NCI-H69 (cell line): Measurements from ENCODE around the gene ZNF605.
A peak's percentile ranks its signal among the peaks of the same experiment; 100 is the strongest.
"Not testable (repeated sequence)": the region's sequence is repeated elsewhere in the genome, so short reads cannot be mapped to it uniquely, and the experiment has no call there.

Experiments used
- DNase-seq: peaks from one replicate; lab custom pipeline; 2025; lab: John Stamatoyannopoulos, UW

Gene ZNF605

GRCh38 chr12:132956011-132956788, at the start of gene ZNF605:
TSS of gene ZNF605 (minus strand) at chr12:132956306. CDS start at chr12:132945635, 10,671 bp downstream.
- DNase-seq, result peak; percentile 93

- DNase-seq, result peak; percentile 11
Measured at GRCh38 chr12:132998741-132999140, 42.6 kb upstream of the ZNF605 start.

GRCh38 chr12:132986885-132987225, 30.7 kb upstream of the ZNF605 start:
- peak; percentile 44 for DNase-seq

GRCh38 chr12:132986001-132986884, 30.1 kb upstream of the ZNF605 start, which contains the start of gene ZNF26:
TSS of gene ZNF26 (plus strand) at chr12:132986367. CDS start at chr12:132986841, 474 bp downstream.
- DNase-seq, result peak; percentile 98

- DNase-seq, result peak; percentile 33
Measured at GRCh38 chr12:132976870-132977269, 20.8 kb upstream of the ZNF605 start.

- DNase-seq, result no peak
Measured at GRCh38 chr12:132972374-132972773, 16.3 kb upstream of the ZNF605 start.

DNA sequence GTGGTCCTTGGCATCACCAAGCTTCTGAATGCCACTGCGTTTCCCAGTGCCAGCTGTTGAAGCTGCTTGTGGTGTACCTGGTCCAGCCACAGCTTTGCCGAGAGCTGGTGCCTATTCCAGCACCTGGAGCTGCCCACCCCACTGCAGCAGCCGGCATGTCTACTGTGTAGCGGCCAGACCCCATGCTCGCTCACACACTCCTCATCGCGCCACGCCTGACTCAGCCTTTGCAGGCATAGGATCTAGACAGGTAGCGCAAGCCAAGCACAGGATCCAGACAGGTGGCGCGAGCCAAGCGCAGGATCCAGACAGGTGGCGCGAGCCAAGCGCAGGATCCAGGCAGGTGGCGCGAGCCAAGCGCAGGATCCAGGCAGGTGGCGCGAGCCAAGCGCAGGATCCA, 11.6 kb upstream of the ZNF605 start:
- no peak for DNase-seq

DNA sequence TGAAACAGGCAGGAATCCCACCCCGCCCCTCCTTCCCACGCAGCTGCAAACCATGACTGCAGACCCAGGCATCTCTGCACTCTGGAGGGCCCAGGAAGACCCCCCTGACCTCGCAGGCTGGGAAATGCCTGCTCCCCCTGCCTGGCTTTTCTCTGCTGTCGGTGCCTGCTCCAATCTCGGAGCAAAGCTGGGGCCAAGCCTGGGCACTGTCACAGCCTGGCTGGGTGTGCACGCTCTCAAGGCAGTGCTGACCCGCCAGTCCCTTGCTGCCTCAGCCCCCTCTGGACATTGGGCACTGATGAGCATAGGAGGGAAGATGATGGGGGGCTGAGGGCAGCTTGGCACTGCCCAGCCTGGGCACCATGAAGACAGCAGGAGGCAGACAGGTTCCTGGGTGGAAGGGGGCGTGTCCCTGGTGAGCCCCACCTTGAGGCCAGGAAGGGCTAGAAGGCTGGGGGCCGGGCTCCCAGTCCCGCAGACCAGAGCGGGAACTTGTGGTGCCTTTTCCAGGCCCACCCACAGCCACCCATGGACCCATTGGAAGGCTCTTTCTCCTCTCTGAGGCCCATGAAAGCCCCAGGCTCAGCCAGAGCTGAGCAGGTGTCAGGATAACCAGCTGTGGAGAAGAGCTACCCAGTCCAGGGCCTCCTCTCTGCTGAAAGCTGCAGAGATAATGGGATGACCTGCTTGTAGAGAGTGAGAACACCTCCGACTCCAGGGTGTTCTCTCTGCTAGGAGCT, 10.7 kb upstream of the ZNF605 start:
- no peak for DNase-seq

- no peak for DNase-seq
Measured at GRCh38 chr12:132965796-132966195, 9.7 kb upstream of the ZNF605 start.

GRCh38 chr12:132963947-132964346, 7.8 kb upstream of the ZNF605 start:
- DNase-seq, result peak; percentile 7

- DNase-seq, result not testable (repeated sequence)
Measured at GRCh38 chr12:132961790-132962189, 5.7 kb upstream of the ZNF605 start.

DNA sequence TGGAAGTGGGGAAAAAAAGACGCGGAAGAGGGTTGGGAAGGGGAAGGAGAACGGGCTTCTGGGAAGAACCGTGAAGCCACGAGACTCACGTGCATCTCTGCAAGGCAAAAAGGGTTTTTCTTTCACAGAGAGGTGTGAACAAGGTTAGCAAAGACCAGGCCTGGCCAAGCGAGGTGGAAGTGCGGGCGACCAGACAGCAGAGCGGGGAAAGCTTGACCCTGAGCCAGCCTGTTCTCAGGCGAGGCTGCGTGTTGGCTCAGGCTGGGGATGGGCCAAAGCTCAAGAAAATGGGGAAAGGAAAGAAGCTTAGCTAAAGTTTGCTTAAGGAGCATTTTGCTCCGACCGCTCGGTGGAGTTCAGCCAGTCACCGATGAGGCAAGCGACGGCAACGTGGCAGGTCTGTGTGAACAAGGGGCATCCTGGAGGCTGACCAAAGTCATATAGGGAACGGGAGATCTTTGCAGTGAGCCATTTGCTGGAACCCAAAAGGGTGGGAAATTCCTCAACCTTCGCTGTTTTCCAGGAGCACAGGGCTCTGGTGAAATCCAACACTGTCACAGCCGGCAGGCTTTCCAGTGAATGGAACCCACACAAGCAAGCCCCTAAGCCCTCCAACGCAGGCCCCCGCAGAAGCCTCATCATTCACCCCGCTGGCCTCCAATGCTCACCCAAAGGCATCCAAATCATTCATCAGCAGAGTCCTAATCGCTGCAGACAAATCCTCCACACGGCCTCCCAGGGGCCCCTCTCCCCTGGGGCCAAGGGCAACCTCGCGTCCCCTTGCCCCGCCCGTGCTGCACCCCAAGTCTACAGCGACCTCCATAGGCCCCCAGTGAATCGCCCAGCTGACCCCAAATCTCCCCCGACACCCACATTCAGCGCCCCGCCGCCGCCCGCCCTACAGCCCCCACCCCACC, 754 bp downstream of the ZNF605 start:
- peak; percentile 65 for DNase-seq

GRCh38 chr12:132954471-132955048, 1.5 kb downstream of the ZNF605 start:
- DNase-seq, result peak; percentile 7

DNA sequence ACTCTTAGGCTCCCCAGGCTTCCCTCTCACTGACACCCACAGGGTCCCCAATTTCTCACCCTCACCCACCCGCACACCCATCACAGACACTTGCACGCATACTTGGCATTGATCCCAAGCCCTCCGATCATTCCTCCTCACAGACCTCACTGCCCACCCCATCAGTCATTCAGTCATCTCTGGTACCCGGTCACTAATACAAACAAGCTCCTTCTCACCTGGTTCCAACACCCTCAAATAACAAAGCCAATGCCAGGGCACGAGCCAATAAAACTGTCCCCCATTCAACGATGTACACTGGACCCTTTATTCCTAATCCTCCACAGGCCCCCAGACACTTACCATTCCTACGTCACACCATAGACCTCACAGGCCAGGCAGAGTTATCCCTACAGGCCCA, 2.3 kb downstream of the ZNF605 start:
- DNase-seq, result no peak

- DNase-seq, result no peak
Measured at GRCh38 chr12:132953163-132953425, 3.0 kb downstream of the ZNF605 start.

DNA sequence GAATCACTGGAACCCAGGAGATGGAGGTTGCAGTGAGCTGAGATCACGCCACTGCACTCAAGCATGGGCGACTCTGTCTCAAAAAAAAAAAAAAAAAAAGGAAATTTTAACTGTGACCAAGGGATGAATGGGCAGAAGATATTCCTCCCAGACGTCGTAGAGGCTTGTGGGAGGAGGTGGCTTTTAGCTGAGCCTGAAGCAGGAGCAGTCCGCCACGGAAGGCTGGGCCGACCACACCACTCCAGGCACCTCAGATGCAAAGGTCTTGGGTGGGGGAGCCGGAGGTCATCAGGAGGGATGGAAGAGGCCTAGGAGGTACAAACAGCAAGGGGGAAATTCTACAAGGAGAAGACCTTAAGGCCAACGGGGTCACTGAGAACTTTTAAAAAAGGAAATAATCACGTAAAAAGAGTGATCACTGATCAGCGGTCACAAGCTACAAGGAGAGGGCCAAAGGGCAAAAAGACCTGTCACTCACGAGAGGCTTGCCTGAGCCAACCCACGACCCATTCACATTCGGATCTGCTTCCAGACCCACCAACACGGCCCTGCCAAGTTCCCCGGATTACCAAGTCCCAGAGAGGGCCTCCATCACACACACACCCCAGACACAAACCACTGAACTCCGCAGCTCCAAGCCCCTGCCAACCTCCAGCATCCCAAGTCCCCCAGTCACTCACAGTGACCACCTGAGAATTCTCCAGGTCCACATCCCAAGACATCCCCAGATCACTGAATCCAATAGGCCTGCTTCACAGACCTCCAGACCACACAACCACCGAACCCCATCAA, 3.5 kb downstream of the ZNF605 start:
- no peak for DNase-seq

GRCh38 chr12:132951649-132952048, 4.5 kb downstream of the ZNF605 start:
- DNase-seq, result no peak

GRCh38 chr12:132950844-132951535, 5.1 kb downstream of the ZNF605 start:
- DNase-seq, result no peak

DNA sequence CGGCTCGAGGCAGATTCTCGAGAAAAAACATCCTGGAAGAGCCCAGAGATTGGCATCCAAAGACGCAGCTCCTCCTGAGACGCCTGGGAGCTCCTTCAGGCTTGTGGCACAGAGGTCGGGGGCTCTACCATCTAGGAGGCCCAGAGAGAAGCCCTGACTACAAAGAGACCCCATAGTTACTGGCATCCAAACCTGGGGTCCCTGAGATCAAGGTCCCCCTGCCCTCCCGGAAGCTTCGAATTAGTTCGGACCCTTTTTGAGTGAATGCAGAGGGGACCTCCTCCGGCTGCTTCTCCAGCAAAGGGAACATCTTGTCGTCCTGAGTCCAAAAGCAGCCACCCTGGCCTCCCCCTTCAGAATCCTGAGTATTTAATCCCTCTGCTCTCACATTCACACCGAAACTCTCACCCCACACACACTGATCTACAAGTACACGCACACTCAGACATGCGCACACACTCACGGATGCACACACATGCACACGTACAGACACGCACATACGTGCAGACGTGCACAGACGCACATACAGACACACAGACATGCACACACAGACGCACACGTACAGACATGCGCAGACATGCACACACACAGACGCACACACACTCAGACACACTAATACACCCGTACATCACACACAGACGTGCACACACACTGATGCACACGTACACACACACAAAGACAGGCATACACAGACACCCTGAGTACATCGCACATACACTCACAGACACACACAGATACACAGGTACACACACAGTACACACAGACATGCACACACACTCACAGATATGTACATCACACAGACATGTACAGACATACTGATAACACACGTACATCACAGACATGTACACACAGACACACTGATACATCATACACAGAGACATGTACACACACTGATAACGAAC, 5.9 kb downstream of the ZNF605 start:
- no peak for DNase-seq
